HG03196 (cell line): ENCODE results near the gene TDRD12.
"Not testable (repeated sequence)": the region's sequence is repeated elsewhere in the genome, so short reads cannot be mapped to it uniquely, and the experiment has no call there.

Experiments
- ATAC-seq: cut with Tn5 transposase; IDR thresholded peaks from one replicate; pipeline ENCODE4 v1.9.1; 2021; ENCODE audit not compliant: unreplicated experiment

Gene TDRD12

GRCh38 chr19:32828139-32828538 is 108.6 kb downstream of the TDRD12 start:
- no peak for ATAC-seq

- ATAC-seq, result no peak
Observed at GRCh38 chr19:32828643-32829344, 109.2 kb downstream of the TDRD12 start.

- no peak for ATAC-seq
Observed at GRCh38 chr19:32829345-32829896, 109.9 kb downstream of the TDRD12 start.

GRCh38 chr19:32830231-32831014 is 110.9 kb downstream of the TDRD12 start:
- no peak for ATAC-seq

GRCh38 chr19:32831611-32832010 is 112.0 kb downstream of the TDRD12 start:
- no peak for ATAC-seq

- not testable (repeated sequence) for ATAC-seq
Observed at GRCh38 chr19:32832094-32832493, 112.5 kb downstream of the TDRD12 start.

- not testable (repeated sequence) for ATAC-seq
Observed at GRCh38 chr19:32832825-32833224, 113.3 kb downstream of the TDRD12 start.

- not testable (repeated sequence) for ATAC-seq
Observed at GRCh38 chr19:32833388-32833787, 113.8 kb downstream of the TDRD12 start.

GRCh38 chr19:32837531-32837930 is 118.0 kb downstream of the TDRD12 start:
- no peak for ATAC-seq

GRCh38 chr19:32842061-32842460 is 122.5 kb downstream of the TDRD12 start:
- ATAC-seq, result no peak

GRCh38 chr19:32843716-32844245 is 124.2 kb downstream of the TDRD12 start:
- no peak for ATAC-seq

GRCh38 chr19:32848035-32848434 is 128.5 kb downstream of the TDRD12 start:
- not testable (repeated sequence) for ATAC-seq

- no peak for ATAC-seq
Observed at GRCh38 chr19:32852216-32852615, 132.6 kb downstream of the TDRD12 start.

GRCh38 chr19:32856818-32857217 is 137.3 kb downstream of the TDRD12 start:
- ATAC-seq, result not testable (repeated sequence)

GRCh38 chr19:32857584-32857983 is 138.0 kb downstream of the TDRD12 start:
- ATAC-seq, result no peak

- no peak for ATAC-seq
Observed at GRCh38 chr19:32858155-32858554, 138.6 kb downstream of the TDRD12 start.

- ATAC-seq, result no peak
Observed at GRCh38 chr19:32858559-32858958, 139.0 kb downstream of the TDRD12 start.

GRCh38 chr19:32859591-32859990 is 140.0 kb downstream of the TDRD12 start:
- ATAC-seq, result no peak

- ATAC-seq, result no peak
Observed at GRCh38 chr19:32861596-32861995, 142.0 kb downstream of the TDRD12 start.

GRCh38 chr19:32862173-32862572 is 142.6 kb downstream of the TDRD12 start:
- no peak for ATAC-seq

- ATAC-seq, result no peak
Observed at GRCh38 chr19:32862741-32863140, 143.2 kb downstream of the TDRD12 start.

GRCh38 chr19:32863301-32863700 is 143.7 kb downstream of the TDRD12 start:
- ATAC-seq, result no peak
